Measurements from ENCODE around the gene NRCAM.
"Not testable (repeated sequence)": the region's sequence is repeated elsewhere in the genome, so short reads cannot be mapped to it uniquely, and the experiment has no call there.

NRCAM gene

DNA sequence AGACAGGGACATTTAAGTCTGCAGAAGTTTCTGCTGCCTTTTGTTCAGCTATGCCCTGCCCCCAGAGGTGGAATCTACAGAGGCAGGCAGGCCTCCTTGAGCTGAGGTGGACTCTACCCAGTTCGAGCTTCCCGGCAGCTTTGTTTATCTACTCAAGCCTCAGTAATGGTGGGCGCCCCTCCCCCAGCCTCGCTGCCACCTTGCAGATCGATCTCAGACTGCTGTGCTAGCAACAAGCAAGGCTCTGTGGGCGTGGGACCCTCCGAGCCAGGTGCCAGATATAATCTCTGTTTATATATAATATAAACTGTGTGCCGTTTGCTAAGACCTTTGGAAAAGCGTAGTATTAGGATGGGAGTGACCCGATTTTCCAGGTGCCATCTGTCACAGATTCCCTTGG, 63.1 kb downstream of the NRCAM start:
- DNase-seq, result not testable (repeated sequence)

DNA sequence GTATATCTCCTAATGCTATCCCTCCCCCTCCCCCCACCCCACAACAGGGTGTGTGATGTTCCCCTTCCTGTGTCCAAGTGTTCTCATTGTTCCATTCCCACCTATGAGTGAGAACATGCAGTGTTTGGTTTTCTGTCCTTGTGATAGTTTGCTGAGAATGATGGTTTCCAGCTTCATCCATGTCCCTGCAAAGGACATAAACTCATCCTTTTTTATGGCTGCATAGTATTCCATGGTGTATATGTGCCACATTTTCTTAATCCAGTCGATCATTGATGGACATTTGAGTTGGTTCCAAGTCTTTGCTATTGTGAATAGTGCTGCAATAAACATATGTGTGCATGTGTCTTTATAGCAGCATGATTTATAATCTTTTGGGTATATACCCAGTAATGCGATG, 68.5 kb downstream of the NRCAM start:
- DNase-seq, result not testable (repeated sequence)

DNA sequence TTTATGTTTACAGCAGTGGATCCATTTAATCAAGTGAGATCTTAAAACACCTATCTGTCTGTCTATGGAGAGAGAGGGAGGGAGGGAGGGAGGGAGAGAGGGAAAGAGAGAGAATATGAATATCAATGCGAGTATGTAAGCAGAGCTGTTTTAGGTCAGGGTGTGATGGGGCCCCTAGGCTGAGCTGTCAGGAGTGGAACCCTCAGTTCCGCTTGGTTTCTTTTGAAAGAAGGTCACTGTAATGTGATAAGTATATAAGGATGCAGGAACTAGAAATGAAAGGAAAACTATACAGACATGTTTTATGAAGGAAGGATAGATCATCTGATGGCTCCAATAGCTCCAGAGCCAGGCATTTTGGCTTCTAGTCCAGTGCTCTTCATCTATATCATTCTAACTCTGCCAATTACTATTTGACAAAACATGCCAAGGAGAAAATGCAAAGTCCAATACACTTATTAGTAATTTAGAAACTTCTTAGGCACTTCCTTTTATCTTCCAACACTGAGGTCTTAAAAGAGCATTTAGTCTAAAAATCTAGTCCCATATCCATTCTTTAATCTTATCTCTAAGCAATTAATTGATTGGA, 70.3 kb downstream of the NRCAM start:
- DNase-seq, result no peak

DNA sequence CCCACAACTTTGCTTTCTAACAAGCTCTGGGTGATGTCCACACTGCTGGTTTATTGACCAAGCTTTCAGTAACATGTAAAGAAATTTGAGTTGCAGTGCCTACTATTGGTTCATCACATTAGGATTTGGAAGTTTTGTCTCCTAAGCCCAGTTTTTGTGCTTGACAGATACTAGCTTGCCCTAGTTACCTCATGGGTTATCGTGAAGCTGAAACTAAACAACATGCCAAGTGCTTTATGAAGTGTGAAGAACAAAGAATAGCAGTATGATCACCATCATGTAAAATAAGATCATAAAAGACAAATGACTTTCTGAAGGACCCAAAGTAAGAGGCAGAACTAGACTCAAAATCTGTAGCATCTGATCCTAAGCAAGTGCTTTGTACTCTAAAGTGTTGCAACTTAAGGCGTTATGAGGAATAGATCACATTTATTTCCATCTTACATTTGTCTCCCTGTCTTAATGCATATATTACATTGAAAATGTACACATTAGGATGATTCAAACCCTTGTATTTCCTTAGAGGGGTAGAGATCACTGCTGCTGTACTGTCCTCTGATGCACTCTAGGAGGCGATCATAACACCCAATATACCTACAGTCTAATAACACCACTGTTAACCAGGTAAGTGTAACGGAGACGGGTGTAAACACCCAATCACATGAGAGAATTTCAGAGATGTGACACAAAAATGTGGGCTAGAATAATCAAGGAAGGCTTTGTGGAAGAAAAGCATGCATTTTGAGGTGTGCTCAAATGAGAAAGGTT, 71.3 kb downstream of the NRCAM start:
- DNase-seq, result no peak

DNA sequence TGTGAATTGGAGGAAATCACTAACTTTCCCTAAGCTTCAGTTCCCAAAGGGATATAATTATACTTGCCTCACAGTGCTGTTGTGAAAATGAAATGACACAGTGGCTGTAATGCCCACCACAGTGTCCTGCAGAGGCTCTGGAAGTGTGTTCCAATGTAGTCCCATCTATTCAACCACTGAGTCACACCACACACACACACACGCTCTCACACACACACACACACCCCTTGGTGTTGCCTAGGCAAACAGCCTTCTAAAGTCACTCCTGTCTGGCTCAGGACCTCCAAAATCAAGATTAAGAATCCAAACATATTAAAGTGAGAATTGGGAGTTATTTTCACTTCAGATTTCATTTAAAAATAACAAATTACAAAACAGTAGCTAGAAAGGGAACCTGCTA, 73.3 kb downstream of the NRCAM start:
- DNase-seq, result no peak

DNA sequence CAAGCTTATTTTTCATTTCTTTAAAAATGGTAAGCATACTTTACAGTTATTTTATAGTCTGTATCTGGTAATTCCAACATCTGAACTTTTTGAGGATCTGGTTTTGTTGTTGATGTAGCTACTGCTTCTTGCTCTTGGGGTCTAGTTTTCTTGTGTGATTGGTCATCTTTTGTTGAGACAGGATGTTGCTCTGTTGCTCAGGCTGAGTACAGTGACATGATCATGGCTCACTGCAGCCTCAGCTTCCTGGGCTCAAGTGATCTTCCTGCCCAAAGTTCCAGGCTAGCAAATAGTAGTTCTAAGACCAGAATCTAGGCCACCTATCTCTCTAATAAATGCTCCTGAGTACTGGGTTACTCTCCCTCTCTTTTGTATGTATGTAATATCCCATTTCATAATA, 75.7 kb downstream of the NRCAM start:
- no peak for DNase-seq

DNA sequence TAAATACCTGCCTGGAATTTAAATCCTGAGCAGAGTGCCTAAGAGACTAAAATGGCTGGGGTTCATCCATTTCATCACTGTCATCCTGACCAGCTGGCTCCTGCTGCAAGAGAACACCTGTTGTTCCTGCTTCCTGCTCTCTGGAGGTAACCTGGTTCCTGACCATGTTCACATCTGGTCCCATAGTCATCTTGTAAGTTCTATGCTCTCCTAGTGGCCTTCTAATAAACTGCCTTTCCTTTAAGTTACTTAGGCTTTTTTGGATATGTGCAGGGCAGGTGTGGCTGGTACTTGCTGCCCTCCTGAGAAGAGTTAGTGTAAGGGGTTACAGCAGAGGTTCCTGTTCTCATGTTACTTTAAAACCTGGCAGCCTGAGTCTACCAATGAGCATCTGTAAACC, 80.0 kb downstream of the NRCAM start:
- DNase-seq, result no peak

DNA sequence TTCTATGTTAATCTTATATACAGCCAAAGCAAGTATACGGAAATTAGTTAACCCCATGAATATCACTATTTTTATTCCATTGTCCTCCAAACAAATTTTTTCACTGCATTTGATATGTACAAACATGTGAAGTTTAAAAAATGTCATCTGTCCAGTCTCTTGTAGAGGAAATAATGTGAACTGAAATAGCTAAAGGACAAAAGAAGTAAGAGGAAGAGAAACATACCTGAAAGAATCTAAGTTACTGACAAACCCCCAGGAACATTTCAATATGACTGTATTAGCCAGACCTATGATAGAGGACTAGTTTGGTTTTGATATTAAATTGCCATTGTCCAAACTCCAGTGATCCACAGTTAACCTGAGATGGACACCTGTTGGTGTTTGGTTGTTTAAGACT, 80.6 kb downstream of the NRCAM start:
- no peak for DNase-seq

DNA sequence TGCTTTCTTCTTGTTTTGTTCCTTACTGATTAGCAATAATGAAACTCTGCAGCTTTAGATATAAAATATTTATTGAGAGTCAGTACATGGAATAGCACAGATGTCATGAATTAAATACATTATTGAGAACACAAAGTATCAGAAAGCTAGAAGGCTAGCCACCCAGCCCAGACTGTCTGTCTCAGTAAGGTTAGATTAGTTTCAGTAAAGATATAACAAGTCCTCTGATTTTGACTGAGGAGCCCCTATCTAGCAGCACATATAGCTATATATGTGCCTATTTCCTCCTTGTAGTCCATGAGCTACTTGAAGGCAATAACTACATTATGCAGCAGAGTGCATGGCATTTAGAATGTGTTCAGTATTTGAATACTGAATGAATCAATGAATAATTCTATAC, 81.3 kb downstream of the NRCAM start:
- DNase-seq, result no peak

DNA sequence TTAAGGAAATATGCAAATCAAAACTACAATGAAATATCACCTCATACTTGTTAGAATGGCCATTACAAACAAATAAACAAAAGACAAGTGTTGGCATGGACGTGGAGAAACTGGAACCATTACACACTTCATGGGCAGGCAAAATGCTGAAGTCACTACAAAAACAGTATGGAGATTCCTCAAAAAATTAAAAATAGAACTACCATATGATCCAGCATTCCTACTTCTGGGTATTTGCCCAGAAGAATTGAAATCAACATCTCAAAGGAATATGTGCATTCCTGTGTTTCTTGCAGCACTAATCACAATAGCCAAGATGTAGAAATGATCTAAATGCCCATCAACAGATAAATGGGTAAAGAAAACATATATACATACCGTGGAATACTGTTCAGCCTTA, 83.6 kb downstream of the NRCAM start:
- DNase-seq, result no peak

DNA sequence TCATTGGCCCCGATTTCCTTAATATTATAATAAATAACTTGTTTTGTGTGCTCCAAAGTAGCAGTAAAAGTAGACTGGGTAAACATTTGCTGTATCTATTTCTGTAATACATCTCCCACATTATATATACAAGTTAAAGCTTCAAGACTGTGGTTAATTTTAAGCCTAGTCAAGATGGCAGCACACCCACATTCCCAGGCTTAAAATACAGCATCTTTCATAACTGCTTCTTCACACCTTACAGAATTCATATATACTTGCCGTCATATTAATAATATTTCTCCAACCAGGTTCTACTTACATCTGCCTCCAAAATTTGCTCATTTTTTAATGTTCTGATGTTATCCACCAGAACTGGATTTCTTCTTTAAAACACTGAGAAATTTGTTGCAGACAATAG, 85.6 kb downstream of the NRCAM start:
- DNase-seq, result no peak

DNA sequence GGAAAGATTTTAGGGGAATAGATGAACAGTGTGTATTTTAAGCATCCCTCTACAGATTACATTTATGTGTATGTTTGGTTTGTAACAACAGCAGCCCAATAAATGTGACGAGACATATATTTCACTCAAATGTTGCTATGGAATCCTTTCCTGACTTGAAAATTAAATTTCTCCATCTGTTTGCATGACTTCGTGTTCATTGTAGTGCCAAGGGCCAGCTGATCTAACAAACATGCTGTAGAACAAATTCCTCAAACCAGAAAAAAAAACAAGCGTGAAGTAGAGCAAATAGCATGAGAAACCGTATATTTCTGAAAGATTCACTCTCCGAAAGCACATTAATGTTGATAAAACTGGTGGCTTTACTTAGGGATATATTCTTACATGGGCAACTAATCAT, 87.8 kb downstream of the NRCAM start:
- peak; percentile 77 for DNase-seq

DNA sequence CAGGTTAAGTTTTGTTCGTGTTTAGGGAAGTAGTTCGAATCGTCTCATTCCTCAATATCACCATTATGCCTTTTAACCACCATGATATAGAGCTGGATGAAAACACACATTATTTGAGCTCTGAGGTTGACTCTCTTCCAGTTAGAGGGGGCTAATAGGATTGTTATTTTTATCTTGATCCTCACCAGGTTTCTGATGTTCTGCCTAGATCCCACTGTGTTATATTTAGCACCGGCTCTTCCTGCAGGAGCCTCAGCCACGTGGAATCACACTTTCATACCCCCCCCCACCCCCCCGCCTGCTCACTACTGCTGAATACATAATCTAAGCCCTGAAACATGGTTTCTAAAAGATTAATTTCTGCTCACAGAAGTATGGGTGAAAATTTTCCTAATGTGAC, 88.3 kb downstream of the NRCAM start:
- peak; percentile 47 for DNase-seq

DNA sequence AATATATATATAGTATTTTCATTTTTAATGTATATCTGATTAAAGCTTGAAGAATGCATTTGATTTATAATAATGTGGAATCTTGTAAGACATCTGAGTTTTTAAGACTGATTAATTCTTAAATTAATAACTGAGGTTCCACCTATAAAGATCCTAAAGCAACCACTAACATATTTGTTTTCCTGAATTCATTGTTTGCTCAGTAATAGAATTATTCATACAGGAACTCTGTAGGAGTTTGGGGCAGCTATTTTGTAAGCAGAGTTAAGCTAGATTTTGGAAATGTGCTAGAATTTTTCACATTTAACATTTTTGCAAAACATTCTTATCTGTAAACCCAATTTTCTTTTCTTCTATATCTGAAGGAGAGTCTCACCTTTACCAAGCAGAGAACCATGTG, 88.9 kb downstream of the NRCAM start:
- no peak for DNase-seq

DNA sequence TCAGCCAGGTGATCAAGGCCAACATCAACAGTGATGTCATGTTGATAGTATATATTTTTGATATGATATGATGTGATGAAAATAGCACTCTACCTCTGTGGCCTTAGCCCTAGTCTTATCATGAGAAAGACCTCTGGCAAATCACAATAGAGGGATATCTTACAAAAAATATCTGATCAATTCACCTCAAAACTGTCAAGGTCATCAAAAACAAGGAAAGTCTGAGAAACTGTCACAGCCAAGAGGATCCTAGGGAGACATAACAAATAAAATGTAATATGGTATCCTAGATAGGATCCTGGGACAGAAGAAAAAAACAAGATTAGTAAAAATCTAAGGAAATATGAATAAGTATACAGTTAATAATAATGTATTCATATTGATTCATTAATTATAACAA, 92.6 kb downstream of the NRCAM start:
- no peak for DNase-seq

DNA sequence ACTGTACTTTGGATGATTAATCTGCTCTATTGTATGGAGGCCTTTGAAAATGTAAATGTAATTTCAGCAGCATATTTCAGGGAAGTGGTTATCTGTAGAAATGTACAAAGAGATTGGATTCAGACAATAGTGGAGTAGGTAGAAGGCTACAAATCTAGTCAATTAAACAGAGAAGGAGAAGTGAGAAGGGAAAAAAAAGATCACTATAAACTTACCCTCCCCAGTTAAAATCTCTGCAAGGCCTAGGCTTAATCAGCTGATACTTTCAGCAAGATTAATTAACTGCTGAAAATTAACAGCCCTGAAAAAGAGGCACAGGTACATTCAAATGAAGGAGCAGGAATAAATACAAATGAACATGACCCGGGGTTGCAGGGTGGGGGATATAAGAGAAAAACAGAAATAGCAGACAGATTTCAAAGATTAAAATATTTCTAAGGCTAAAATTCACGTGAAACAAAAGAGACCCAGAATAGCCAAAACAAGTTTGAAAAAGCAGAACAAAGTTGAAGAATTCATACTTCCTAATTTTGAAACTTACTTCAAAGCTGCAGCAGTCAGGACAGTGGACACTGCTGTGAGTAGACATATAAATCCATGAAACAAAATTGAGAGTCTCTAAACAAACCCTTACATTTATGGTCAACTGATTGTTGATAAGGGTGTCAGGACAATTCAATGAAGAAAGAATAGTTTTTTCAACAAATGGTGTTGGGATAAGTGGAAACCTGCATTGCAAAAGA, 96.0 kb downstream of the NRCAM start:
- no peak for DNase-seq

DNA sequence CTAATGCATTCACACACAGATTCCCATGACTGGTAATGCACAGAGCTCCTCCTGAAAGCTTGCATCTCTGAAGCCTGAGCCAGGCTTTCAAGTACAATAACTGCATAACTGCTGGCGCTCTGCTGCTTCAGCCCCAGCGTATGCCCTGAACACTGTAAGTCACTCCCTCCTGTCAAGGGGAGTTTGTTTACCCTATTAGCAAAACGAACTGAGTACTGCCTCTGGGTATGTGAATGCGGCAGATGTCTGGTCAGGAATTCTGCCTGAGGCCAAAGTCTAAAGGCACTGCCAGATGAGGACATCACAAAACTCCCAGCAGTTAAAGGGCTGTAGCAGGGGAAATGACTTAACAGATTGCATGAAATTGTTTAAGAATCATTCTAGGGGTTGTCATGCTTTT, 97.7 kb downstream of the NRCAM start:
- peak; percentile 87 for DNase-seq

DNA sequence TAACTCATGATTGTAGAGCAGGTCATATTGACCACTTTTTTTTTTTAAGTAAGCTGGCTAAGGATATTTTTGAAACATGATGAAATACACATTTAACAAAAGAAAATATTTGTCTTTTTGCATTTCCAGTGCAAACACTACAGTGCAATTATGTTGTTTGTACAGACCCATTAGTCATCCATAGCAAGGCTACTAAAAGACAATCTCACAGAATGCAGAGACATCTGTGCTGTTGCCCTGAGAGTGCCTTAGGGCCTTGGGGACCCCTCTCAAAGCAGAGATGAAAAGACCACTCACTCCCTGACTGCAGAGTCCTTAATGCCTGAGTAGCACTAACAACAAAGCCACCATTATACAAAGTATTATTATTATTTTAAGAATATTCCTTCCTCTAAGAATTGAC, 104.5 kb downstream of the NRCAM start:
- peak; percentile 65 for DNase-seq

DNA sequence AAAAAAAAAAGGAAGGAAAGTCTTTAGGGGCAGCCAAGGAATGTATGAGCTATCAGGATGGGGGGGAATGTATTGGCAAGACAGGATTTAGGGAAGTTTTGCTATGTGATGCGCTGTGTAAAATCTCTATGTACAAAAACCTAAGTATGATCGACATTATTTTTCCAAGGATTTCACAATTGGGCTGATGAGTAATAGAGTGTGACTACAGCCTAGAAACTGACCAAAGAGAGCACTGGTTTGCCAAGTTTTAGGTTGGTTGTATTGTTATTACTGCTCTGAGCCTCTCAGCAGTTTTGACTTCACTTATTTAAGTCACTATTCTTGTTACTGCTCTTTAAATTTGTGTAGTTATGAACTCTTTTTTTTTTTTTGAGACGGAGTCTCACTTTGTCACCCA, 107.3 kb downstream of the NRCAM start:
- DNase-seq, result no peak

DNA sequence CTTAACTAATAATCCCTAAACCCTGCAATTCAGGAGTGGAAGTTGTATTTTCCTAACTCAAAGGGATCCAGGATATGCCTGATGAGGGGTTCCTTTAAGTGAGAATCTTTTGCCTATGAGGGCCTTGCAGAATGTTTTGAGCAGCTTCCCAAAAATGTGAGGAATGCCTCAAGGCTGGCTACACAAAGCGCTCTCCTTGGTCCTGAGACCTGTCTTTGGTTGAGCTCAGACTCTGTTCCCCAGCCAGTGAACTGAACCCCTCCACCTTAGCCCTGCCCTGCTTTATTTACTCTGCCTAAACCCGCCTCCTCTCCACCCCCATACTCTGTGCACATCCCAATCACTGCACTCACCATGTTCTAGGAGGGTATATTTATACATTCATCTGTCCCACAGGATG, 108.6 kb downstream of the NRCAM start:
- DNase-seq, result no peak

DNA sequence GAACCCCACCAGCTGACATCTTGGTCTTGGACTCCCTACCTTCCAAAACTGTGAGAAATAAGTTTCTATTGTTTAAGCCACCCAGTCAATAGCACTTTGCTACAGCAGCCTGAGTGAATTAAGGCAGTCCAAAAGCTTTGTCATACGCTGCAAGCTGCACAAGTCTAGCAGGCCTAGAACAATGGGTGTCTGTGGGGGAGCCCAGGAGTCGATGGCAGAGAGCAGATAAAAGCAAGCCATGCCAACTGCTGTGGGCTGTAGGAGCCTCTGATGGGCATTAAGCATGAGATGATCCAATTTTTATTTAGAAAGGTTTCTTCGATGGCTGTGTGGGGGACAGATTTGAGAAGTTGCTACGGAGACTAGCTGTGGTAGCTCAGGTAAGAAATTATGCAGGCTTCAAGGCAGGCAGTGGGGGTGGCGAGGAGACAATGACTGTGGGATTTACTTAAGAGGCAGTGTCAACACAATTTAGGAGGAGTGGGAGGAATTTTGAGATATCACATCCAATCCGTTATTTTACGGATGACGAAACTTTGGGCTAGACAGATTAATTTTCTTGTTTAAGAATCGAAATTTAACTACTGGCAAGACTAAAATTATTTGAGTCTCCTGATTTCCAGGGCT, 110.4 kb downstream of the NRCAM start:
- DNase-seq, result no peak

DNA sequence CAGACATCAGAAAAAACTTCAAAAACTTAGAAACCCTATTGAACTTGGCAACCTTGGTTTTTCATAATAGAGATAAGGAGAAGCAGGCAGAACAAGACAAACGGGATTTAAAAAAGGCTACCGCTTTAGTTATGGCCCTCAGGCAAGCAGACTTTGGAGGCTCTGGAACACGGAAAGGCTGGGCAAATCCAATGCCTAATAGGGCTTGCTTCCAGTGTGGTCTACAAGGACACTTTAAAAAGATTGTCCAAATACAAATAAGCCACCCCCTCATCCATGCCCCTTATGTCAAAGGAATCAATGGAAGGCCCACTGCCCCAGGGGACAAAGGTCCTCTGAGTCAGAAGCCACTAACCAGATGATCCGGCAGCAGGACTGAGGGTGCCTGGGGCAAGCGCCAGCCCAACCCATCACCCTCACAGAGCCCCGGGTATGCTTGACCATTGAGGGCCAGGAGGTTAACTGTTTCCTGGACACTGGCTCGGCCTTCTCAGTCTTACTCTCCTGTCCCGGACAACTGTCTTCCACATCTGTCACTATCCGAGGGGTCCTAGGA, 115.3 kb downstream of the NRCAM start:
- DNase-seq, result no peak

DNA sequence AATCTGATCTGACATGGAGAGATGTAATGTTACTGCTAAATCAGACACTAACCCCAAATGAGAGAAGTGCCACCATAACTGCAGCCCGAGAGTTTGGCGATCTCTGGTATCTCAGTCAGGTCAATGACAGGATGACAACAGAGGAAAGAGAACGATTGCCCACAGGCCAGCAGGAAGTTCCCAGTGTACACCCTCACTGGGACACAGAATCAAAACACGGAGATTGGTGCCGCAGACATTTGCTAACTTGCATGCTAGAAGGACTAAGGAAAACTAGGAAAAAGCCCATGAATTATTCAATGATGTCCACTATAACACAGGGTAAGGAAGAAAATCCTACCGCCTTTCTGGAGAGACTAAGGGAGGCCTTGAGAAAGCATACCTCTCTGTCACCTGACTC, 115.8 kb downstream of the NRCAM start:
- DNase-seq, result not testable (repeated sequence)

Data from SHP77 treated with DMSO at 0.1 percent for 48 hours (cell line).